GM19324 (cell line): ENCODE data around the gene KLK5.
"Not testable (repeated sequence)": the region's sequence is repeated elsewhere in the genome, so short reads cannot be mapped to it uniquely, and the experiment has no call there.

ENCODE experiments used
- ATAC-seq: cut with Tn5 transposase; IDR thresholded peaks from one replicate; pipeline ENCODE4 v1.9.1; 2021; ENCODE audit warnings: mild to moderate bottlenecking, moderate library complexity; ENCODE audit not compliant: unreplicated experiment, low FRiP score

The KLK5 gene

DNA sequence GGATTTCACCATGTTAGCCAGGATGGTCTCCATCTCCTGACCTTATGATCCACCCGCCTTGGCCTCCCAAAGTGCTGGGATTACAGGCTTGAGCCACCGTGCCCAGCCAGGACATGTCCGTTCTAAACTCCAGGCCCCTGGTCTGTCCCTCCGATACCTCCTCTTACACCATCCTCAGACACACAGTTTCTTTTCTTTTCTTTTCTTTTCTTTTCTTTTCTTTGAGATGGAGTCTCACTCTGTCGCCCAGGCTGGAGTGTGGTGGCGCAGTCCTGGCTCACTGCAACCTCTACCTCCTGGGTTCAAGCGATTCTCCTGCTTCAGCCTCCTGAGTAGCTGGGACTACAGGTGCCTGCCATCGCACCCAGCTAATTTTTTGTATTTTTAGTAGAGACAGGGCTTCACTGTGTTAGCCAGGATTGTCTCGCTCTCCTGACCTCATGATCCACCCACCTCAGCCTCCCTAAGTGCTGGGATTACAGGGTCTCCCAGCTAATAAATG lies 56.7 kb downstream of the KLK5 start:
- not testable (repeated sequence) for ATAC-seq

DNA sequence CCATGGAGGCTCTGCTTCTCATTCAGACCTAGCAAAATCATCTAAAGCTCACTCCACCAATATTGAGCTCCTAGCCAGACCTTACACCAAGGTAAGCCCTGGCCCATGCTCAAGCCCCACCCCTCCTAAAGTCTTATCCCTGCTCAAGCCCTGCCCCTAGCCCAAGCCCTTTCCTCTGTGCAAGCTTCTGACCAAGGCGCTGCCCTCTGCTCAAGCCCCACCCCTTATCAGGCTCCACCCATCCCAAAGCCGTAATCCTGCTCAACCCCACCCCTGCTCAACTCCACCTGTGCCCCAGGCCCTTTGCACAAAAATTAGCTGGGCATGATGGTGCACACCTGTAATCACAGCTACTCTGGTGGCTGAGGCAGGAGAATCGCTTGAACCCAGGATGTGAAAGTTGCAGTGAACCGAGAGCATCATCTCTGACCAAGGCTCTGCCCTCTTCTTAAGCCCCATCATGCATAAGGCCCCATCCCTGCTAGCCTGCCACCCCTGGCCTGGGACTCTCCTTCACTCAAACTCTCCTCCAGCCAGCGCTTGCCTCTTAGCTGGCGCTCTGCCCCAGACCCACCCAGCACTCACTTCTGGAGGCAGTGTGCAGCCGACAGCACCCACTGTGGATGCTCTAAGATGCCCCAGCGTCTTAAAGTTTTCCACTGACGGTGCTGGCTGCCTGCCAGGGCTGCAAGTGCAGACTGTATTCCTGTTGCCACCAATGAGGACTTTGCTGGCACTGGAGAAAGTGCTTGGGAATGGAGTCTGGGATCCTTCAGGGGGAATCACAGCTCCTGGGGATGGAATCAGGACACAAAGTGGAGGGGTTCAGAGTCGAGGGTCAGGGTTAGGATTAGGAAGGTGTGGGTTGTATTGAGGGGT lies 58.1 kb downstream of the KLK5 start:
- no peak for ATAC-seq
